GM18907 (cell line): ENCODE data around the gene SCRN1.

Source experiments
- ATAC-seq: cut with Tn5 transposase; IDR thresholded peaks from one replicate; pipeline ENCODE4 v1.9.1; 2021; ENCODE audit warnings: mild to moderate bottlenecking, moderate library complexity; ENCODE audit not compliant: unreplicated experiment

Gene SCRN1

GRCh38 chr7:29989257-29989995 lies at the start of gene SCRN1:
SCRN1 (minus strand) TSS chr7:29989801; CDS start chr7:29969067, 20,734 bp downstream.
- peak; percentile 42 for ATAC-seq

- no peak for ATAC-seq
These were observed 48.8 kb upstream of the SCRN1 start for GRCh38 chr7:30038196-30038980.

- ATAC-seq: no peak
These were observed 46.6 kb upstream of the SCRN1 start for GRCh38 chr7:30036220-30036619.

GRCh38 chr7:30034501-30034900 lies 44.9 kb upstream of the SCRN1 start:
- ATAC-seq: no peak

GRCh38 chr7:30032310-30033125 lies 42.9 kb upstream of the SCRN1 start:
- no peak for ATAC-seq

- ATAC-seq: no peak
These were observed 40.1 kb upstream of the SCRN1 start for GRCh38 chr7:30029696-30030095.

GRCh38 chr7:30028749-30029635 lies 39.4 kb upstream of the SCRN1 start:
- ATAC-seq: peak; percentile 20

GRCh38 chr7:30028216-30028748 lies 38.7 kb upstream of the SCRN1 start, which contains the start of gene PLEKHA8:
PLEKHA8 (plus strand) TSS chr7:30028412; CDS start chr7:30028763, 351 bp downstream.
- peak; percentile 53 for ATAC-seq

- peak; percentile 3 for ATAC-seq
These were observed 38.2 kb upstream of the SCRN1 start for GRCh38 chr7:30027740-30028215.

- peak; percentile 33 for ATAC-seq
These were observed 37.5 kb upstream of the SCRN1 start for GRCh38 chr7:30027065-30027456.

GRCh38 chr7:30026229-30027064 lies 36.8 kb upstream of the SCRN1 start, which contains the start of gene FKBP14:
FKBP14 (minus strand) TSS chr7:30026702; CDS start chr7:30026508, 194 bp downstream.
- ATAC-seq: peak; percentile 76

- ATAC-seq: no peak
These were observed 33.9 kb upstream of the SCRN1 start for GRCh38 chr7:30023524-30023923.

GRCh38 chr7:30022991-30023390 lies 33.4 kb upstream of the SCRN1 start:
- no peak for ATAC-seq

GRCh38 chr7:30020535-30020934 lies 30.9 kb upstream of the SCRN1 start:
- ATAC-seq: no peak

- ATAC-seq: no peak
These were observed 30.4 kb upstream of the SCRN1 start for GRCh38 chr7:30019960-30020359.

GRCh38 chr7:30019387-30019786 lies 29.8 kb upstream of the SCRN1 start:
- ATAC-seq: no peak

GRCh38 chr7:30018451-30018850 lies 28.9 kb upstream of the SCRN1 start:
- no peak for ATAC-seq

GRCh38 chr7:30012757-30013156 lies 23.2 kb upstream of the SCRN1 start:
- no peak for ATAC-seq

GRCh38 chr7:30010021-30010420 lies 20.4 kb upstream of the SCRN1 start:
- no peak for ATAC-seq
